Activated naive CD8-positive, alpha-beta T cell treated with anti-CD3 and anti-CD28 coated beads, Interleukin-2, amount 10 ng/mL, durations not matched to agents 7 days and 5 days (primary cell): ENCODE data around the gene LSM7. TPM values are rescaled to one million over a fixed set of nuclear protein-coding genes. Genes with fewer than 3 reads are reported as not detected.

Experiments
- ATAC-seq: fragments of 150-1000 bp; cut with Tn5 transposase; one replicate; pipeline ENCODE4 v1.10.0; 2021; ENCODE audit warnings: low read depth, moderate library complexity
- POLR2A ChIA-PET: fragments of 350-600 bp; sonication (Branson Sonifier 250); formaldehyde crosslinking; loops from one replicate; lab custom pipeline; 2021; ENCODE audit warnings: antibody characterized with exemption; lab: Charles Lee
- DNase-seq: peaks from one replicate; pipeline ENCODE4 v3.0.0; 2021
- H3K27ac Mint-ChIP-seq: one replicate; pipeline ENCODE4 v1.8.0; 2022; ENCODE audit warnings: mild to moderate bottlenecking, mixed read lengths
- H3K27me3 Mint-ChIP-seq: one replicate; pipeline ENCODE4 v1.8.0; 2022; ENCODE audit warnings: mild to moderate bottlenecking, moderate library complexity, mixed read lengths
- H3K36me3 Mint-ChIP-seq: one replicate; pipeline ENCODE4 v1.8.0; 2021; ENCODE audit warnings: mild to moderate bottlenecking, mixed read lengths
- H3K4me1 Mint-ChIP-seq: one replicate; pipeline ENCODE4 v1.8.0; 2021; ENCODE audit warnings: mixed read lengths
- H3K4me3 Mint-ChIP-seq: one replicate; pipeline ENCODE4 v1.8.0; 2022; ENCODE audit warnings: mild to moderate bottlenecking, moderate library complexity, mixed read lengths
- H3K9me3 Mint-ChIP-seq: one replicate; pipeline ENCODE4 v1.8.0; 2021; ENCODE audit warnings: mixed read lengths
- total RNA-seq, 2 experiments: library from RNA; stranded (reverse); gene quantifications; one replicate each; pipeline ENCODE4 v1.2.3, GENCODE V29; 2021

LSM7 gene
- total RNA-seq, 2 experiments from 2014 or later, result 111 to 125 TPM

- peaks cover 8% of the 10 kb centered on the region for H3K9me3 Mint-ChIP-seq
- peaks cover 8% of the 10 kb centered on the region for H3K27me3 Mint-ChIP-seq
- ATAC-seq (no peak), DNase-seq (no peak)
- H3K36me3 Mint-ChIP-seq, result no peaks in the 10 kb centered on the region
- H3K4me1 Mint-ChIP-seq, result no peaks in the 10 kb centered on the region
- no peak overlapping the region for H3K4me3 Mint-ChIP-seq
- POLR2A ChIA-PET, result interaction anchor here (0.7 to 1.0 kb wide), 3 partner anchors 9 to 632 kb away, joined by 3 read pairs; partner anchors contain the start of genes GADD45B and LSM7
- no peak overlapping the region for H3K27ac Mint-ChIP-seq
These were observed 9.5 kb downstream of the LSM7 start for GRCh38 chr19:2318923-2319322.

GRCh38 chr19:2317756-2318155 lies 10.6 kb downstream of the LSM7 start:
- Mint-ChIP-seq H3K4me1 (no peaks in the 10 kb centered on the region), H3K27ac (no peak overlapping the region), H3K4me3 (no peak overlapping the region), H3K9me3 (peaks cover 8% of the 10 kb centered on the region), H3K27me3 (peaks cover 18% of the 10 kb centered on the region), H3K36me3 (no peaks in the 10 kb centered on the region)
- no peak for DNase-seq
- POLR2A ChIA-PET, result no interaction called here
- ATAC-seq, result no peak

GRCh38 chr19:2317300-2317699 lies 11.1 kb downstream of the LSM7 start:
- no peak overlapping the region for H3K4me3 Mint-ChIP-seq
- H3K9me3 Mint-ChIP-seq, result peaks cover 8% of the 10 kb centered on the region
- H3K27ac Mint-ChIP-seq, result no peak overlapping the region
- ATAC-seq (no peak), DNase-seq (no peak)
- peaks cover 18% of the 10 kb centered on the region for H3K27me3 Mint-ChIP-seq
- POLR2A ChIA-PET, result no interaction called here
- H3K36me3 Mint-ChIP-seq, result no peaks in the 10 kb centered on the region
- no peaks in the 10 kb centered on the region for H3K4me1 Mint-ChIP-seq

GRCh38 chr19:2315818-2316353 lies 12.5 kb downstream of the LSM7 start:
- no peaks in the 10 kb centered on the region for H3K4me1 Mint-ChIP-seq
- ATAC-seq (peak; percentile 55), DNase-seq (no peak)
- H3K4me3 Mint-ChIP-seq, result no peak overlapping the region
- H3K36me3 Mint-ChIP-seq, result no peaks in the 10 kb centered on the region
- POLR2A ChIA-PET, result interaction anchor here (0.6 to 1.0 kb wide), 3 partner anchors 12 to 112 kb away, joined by 4 to 6 read pairs (median 4); partner anchors contain the start of genes LSM7 and TIMM13
- H3K9me3 Mint-ChIP-seq, result peaks cover 8% of the 10 kb centered on the region
- H3K27ac Mint-ChIP-seq, result no peak overlapping the region
- peaks cover 25% of the 10 kb centered on the region for H3K27me3 Mint-ChIP-seq

GRCh38 chr19:2315121-2315817 lies 13.1 kb downstream of the LSM7 start:
- DNase-seq (no peak), ATAC-seq (no peak)
- POLR2A ChIA-PET, result interaction anchor here (0.6 kb wide), 1 partner anchor 14 kb away, joined by 6 read pairs; no protein-coding TSS in a partner anchor
- Mint-ChIP-seq H3K36me3 (no peaks in the 10 kb centered on the region), H3K4me1 (no peaks in the 10 kb centered on the region), H3K27me3 (peaks cover 31% of the 10 kb centered on the region), H3K4me3 (no peak overlapping the region), H3K27ac (no peak overlapping the region), H3K9me3 (peaks cover 8% of the 10 kb centered on the region)

- DNase-seq (no peak), ATAC-seq (no peak)
- Mint-ChIP-seq H3K36me3 (no peaks in the 10 kb centered on the region), H3K27me3 (peaks cover 52% of the 10 kb centered on the region), H3K9me3 (peaks cover 8% of the 10 kb centered on the region), H3K4me3 (no peak overlapping the region), H3K4me1 (peaks cover 2% of the 10 kb centered on the region), H3K27ac (no peak overlapping the region)
- POLR2A ChIA-PET, result no interaction called here
These were observed 15.4 kb downstream of the LSM7 start for GRCh38 chr19:2312820-2313501.

GRCh38 chr19:2311093-2311492 lies 17.3 kb downstream of the LSM7 start:
- POLR2A ChIA-PET, result interaction anchor here (0.6 to 0.7 kb wide), 2 partner anchors 70 to 81 kb away, joined by 3 to 5 read pairs; no protein-coding TSS in a partner anchor
- Mint-ChIP-seq H3K27me3 (peaks cover 57% of the 10 kb centered on the region), H3K27ac (no peak overlapping the region)

GRCh38 chr19:2309734-2310362 lies 18.5 kb downstream of the LSM7 start:
- H3K27me3 Mint-ChIP-seq, result peaks cover 64% of the 10 kb centered on the region
- H3K4me1 Mint-ChIP-seq, result peaks cover 2% of the 10 kb centered on the region
- peaks cover 4% of the 10 kb centered on the region for H3K9me3 Mint-ChIP-seq
- H3K27ac Mint-ChIP-seq, result no peak overlapping the region
- POLR2A ChIA-PET, result no interaction called here
- no peak for ATAC-seq
- no peak overlapping the region for H3K4me3 Mint-ChIP-seq
- no peaks in the 10 kb centered on the region for H3K36me3 Mint-ChIP-seq
- DNase-seq, result no peak

More at GRCh38 chr19:2311093-2311492, 17.3 kb downstream of the LSM7 start:
- ATAC-seq (no peak), DNase-seq (no peak)
- Mint-ChIP-seq H3K4me1 (peaks cover 2% of the 10 kb centered on the region), H3K36me3 (no peaks in the 10 kb centered on the region), H3K4me3 (no peak overlapping the region), H3K9me3 (peaks cover 8% of the 10 kb centered on the region)

GRCh38 chr19:2308114-2308556 lies 20.3 kb downstream of the LSM7 start, which contains the start of gene LINGO3:
Gene LINGO3 (minus strand): TSS chr19:2308154. CDS start chr19:2291776, 16,378 bp downstream.
- H3K4me3 Mint-ChIP-seq, result peak within 1 kb of the TSS; percentile 60
- H3K27me3 Mint-ChIP-seq, result peaks cover 68% of the 10 kb centered on the region
- no peaks in the 10 kb centered on the region for H3K9me3 Mint-ChIP-seq
- no peaks in the 10 kb centered on the region for H3K36me3 Mint-ChIP-seq
- POLR2A ChIA-PET, result no interaction called here
- DNase-seq (no peak), ATAC-seq (no peak)
- H3K4me1 Mint-ChIP-seq, result peaks cover 2% of the 10 kb centered on the region
- H3K27ac Mint-ChIP-seq, result no peak within 1 kb of the TSS

- no peak for DNase-seq
- no peak for ATAC-seq
- H3K27me3 Mint-ChIP-seq, result peaks cover 69% of the 10 kb centered on the region
- peaks cover 6% of the 10 kb centered on the region for H3K4me1 Mint-ChIP-seq
- H3K36me3 Mint-ChIP-seq, result peaks cover 2% of the 10 kb centered on the region
- H3K9me3 Mint-ChIP-seq, result no peaks in the 10 kb centered on the region
- POLR2A ChIA-PET, result no interaction called here
- H3K27ac Mint-ChIP-seq, result no peak overlapping the region
- no peak overlapping the region for H3K4me3 Mint-ChIP-seq
These were observed 20.8 kb downstream of the LSM7 start for GRCh38 chr19:2307518-2308012.

GRCh38 chr19:2306971-2307370 lies 21.4 kb downstream of the LSM7 start:
- peaks cover 6% of the 10 kb centered on the region for H3K4me1 Mint-ChIP-seq
- no peak for DNase-seq
- H3K9me3 Mint-ChIP-seq, result no peaks in the 10 kb centered on the region
- no peak overlapping the region for H3K4me3 Mint-ChIP-seq
- H3K27ac Mint-ChIP-seq, result no peak overlapping the region
- POLR2A ChIA-PET, result interaction anchor here (0.6 to 1.1 kb wide), 2 partner anchors 67 to 116 kb away, joined by 3 to 4 read pairs; no protein-coding TSS in a partner anchor
- H3K27me3 Mint-ChIP-seq, result peaks cover 69% of the 10 kb centered on the region
- peaks cover 2% of the 10 kb centered on the region for H3K36me3 Mint-ChIP-seq
- ATAC-seq, result no peak

- no peak overlapping the region for H3K27ac Mint-ChIP-seq
These were observed 22.0 kb downstream of the LSM7 start for GRCh38 chr19:2306281-2306806.

More at GRCh38 chr19:2306281-2306806, 22.0 kb downstream of the LSM7 start:
- Mint-ChIP-seq H3K4me1 (peaks cover 6% of the 10 kb centered on the region), H3K27me3 (peaks cover 68% of the 10 kb centered on the region), H3K9me3 (no peaks in the 10 kb centered on the region), H3K4me3 (no peak overlapping the region), H3K36me3 (peaks cover 2% of the 10 kb centered on the region)
- POLR2A ChIA-PET, result interaction anchor here (0.6 to 1.1 kb wide), 3 partner anchors 68 to 150 kb away, joined by 3 to 4 read pairs (median 3); no protein-coding TSS in a partner anchor
- ATAC-seq (no peak), DNase-seq (no peak)
